SW480 (cell line): ENCODE measurements around the gene ZMIZ1.
A peak's percentile ranks its signal among the peaks of the same experiment; 100 is the strongest.
"Not testable (repeated sequence)": the region's sequence is repeated elsewhere in the genome, so short reads cannot be mapped to it uniquely, and the experiment has no call there.

Source experiments
- DNase-seq: peaks from one replicate; pipeline ENCODE4 v3.0.0-alpha.2; 2016; ENCODE audit warnings: low spot score

The ZMIZ1 gene

GRCh38 chr10:79266543-79267312 lies 198.0 kb downstream of the ZMIZ1 start:
- DNase-seq = no peak

- DNase-seq = no peak
Observed at GRCh38 chr10:79267499-79267898, 198.7 kb downstream of the ZMIZ1 start.

GRCh38 chr10:79268161-79268601 lies 199.4 kb downstream of the ZMIZ1 start:
- no peak for DNase-seq

GRCh38 chr10:79268742-79269141 lies 200.0 kb downstream of the ZMIZ1 start:
- no peak for DNase-seq

GRCh38 chr10:79269443-79269842 lies 200.7 kb downstream of the ZMIZ1 start:
- DNase-seq = no peak

DNA sequence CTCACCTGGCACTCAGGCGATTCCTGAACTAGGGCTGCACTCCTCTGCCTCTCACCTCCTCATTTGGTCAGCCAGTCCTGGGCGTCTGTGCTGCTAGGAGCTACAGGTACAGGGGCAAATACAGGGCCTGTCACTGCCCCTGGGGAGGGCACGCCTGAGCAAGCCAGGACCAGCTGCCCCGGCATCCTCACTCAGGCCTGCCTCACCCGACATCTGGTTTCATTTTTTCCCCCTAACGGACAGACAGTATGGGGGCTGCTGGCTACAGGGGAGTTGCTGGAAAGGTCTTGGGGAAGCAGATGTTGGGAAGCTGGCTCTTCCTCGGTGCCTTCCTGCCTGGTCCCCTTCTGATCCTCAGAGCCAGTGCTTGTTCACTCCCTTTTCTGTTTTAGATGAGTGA lies 201.2 kb downstream of the ZMIZ1 start:
- no peak for DNase-seq

- DNase-seq = no peak
Observed at GRCh38 chr10:79270466-79271246, 201.9 kb downstream of the ZMIZ1 start.

- DNase-seq = no peak
Observed at GRCh38 chr10:79272353-79272752, 203.6 kb downstream of the ZMIZ1 start.

GRCh38 chr10:79273604-79274003 lies 204.8 kb downstream of the ZMIZ1 start:
- no peak for DNase-seq

DNA sequence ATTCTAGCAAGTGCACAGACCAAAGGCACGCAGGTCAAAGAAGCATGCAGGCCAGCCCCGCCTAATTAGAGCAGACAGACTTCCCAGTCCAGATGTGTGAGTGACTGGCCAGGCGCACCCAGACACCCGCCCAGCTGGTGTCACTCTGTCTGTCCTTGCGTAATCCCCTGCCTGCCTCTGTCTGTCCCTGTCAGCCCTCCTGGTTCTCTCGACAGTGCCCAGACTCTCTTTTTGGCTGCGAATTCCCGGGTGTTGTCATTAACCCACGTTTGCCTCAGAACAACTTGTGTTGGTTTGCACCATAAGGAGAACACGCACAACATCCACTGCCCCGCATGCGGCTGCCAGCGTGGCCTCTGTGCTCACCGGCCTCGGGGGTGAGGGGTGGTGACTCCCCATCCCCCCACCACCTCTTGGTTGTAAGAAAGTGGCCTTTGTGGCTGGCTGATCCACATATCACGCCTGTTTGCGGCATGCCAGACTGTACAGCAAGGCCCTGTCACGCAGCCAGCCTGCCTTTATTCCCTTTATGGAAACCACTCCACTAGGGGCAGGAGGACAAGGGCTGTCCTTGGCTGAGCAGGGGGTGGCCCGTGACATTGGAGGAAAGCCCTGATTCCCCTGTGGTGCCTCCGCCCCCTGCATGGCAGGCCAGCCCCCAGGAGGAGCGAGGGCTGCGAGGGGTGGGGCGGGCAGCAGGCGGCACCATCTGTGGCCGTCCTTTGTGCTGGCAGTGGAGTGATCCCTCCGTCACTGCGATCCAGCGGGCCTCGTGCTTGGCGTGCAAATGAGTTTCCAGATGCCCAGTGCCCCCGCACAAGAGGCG lies 205.7 kb downstream of the ZMIZ1 start:
- peak; percentile 49 for DNase-seq

GRCh38 chr10:79275105-79275430 lies 206.3 kb downstream of the ZMIZ1 start:
- no peak for DNase-seq

DNA sequence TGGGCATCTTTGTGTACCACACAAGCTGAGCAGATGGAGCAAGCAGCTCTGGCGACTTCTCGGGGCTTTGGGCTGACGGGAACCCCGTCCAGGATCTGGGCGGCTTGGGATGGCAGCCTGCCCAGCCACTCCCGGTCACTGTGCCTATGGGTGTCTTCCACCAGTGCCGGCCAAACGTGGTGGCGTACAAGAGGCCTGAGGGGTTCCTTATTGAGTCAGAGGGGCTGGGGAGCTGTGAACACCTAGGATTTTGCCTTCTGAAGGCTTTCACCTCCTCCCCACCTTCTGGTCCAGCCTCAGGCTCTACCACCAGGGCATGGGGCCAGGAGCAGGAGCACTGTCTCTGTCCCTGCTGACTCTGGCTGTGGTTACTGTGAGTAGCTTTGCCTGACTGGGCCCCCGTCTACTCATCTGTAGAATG lies 206.7 kb downstream of the ZMIZ1 start:
- no peak for DNase-seq

- DNase-seq = no peak
Observed at GRCh38 chr10:79277579-79278269, 209.0 kb downstream of the ZMIZ1 start.

DNA sequence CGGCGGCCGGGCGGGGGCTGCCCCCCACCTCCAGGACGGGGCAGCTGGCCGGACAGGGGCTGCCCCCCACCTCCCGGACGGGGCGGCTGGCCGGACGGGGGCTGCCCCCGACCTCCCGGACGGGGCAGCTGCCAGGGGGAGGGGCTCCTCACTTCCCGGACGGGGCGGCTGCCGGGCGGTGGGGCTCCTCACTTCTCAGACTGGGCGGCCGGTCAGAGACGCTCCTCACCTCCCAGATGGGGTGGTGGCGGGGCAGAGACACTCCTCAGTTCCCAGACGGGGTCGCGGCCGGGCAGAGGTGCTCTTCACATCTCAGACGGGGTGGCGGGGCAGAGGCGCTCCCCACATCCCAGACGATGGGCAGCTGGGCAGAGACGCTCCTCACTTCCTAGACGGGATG lies 210.3 kb downstream of the ZMIZ1 start:
- DNase-seq = not testable (repeated sequence)

- no peak for DNase-seq
Observed at GRCh38 chr10:79280956-79281355, 212.2 kb downstream of the ZMIZ1 start.

DNA sequence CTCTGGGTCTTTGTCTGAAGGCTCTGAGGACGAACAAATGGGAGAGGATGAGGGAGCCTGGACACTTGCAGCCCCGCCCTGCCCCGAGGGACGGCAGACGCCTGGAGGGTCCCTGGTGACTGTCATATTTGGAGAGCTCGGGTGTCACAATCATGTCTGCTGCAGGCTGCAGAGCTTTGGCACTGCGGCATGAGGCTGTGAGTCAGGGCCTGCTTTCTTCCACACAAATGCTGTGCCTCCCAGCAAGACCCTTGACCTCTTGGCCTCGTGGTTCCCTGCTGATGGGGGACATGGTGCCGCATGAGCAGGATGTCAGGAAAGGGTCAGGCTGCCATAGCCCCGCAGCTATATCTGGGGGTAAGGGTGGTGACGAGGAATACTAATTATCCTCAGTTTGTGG lies 213.6 kb downstream of the ZMIZ1 start:
- no peak for DNase-seq

DNA sequence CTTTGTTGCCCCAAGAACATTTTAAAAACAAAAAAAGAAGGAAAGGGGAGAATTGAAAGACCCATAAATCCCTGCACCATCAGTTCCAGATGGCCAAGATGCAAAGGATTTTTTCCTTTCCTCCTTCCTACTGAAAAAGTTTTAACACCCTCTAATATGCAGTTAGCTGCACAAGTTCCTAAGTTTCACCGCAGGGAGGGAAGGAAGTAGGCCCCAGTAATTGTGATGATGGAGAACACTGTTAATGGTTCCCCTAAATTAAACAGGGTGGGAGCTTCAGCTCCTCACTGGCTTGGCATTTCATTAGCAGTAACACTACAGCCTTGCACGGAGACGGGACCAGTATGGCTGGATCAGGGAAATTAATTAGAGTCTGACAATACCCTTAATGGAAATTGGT lies 214.8 kb downstream of the ZMIZ1 start:
- DNase-seq = no peak

DNA sequence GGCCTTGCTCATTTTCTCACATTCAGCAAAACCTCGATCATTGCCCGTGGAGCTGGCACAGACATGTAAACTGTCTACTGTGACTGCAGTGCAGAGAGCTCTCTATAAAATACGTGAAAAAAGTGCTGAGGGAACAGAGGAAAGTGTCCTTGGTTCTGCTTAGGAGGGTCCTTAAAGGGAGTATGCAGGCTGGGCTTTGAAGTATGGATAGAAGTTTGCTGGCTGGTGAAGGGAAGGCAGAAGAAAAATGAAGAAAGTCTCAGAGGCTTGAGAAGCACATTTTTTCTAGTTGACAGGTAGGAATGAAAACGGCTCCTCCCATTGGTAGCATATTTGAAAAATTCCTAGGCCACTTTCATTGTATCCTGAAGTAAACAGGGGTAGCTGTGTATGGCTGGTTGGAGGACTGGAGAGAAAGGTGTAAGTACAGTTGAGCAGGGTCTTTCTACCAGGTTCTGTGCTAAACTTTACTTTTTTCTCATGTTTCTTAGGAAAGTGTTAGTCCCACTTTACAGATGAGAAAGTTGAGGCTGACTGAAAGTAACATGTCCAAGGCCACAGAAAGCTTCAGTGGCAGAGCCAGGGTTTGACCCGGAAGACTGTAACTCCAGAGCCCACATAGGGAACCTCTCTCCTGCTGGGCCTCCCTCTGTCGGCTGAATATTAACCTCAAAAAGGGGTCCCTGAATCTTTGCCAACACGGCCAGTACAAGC lies 215.5 kb downstream of the ZMIZ1 start:
- DNase-seq = no peak

DNA sequence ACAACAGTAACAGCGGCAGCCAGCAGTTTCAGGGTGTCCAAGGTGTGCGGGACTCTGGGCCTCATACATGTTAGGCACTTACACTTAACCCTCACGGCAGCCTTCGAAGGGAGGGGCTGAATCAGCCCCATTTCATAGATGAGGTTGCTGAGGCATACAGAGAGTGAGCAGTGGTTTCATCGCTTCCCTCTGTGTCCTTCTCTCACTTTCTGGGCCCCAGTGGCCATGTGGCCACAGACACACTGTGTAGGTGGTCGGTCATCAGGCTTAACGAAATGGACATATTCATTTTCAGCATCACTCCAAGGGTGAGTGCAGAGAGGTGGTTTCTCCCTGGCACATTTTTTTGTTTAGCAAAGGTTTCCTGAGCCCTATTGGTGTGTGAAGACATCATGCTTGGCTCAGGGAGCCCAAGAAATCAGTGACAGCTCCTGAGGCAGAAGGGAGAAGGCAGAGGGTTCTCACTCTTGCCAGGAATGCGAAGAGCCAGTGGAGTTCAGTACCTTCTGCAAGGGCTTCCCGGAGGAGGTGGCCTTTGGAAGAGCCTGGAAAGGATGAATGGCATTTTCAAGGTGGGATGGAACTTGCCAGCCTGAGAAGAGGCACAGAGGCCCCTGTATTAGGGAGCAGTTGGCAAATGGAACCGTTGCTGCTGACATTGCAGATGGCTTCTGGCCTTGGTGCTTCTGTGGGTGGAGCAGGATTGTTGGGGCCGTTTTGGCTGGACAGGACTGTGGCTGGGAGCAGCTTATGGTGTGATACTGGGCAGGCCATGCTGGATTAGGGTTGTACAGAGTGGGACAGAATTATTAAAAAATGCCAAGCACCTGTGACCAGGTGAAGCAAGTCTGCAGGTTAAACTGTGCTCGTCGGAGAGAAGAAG lies 216.8 kb downstream of the ZMIZ1 start:
- DNase-seq = no peak

GRCh38 chr10:79286318-79286951 lies 217.7 kb downstream of the ZMIZ1 start:
- DNase-seq = no peak
